H9 (cell line): ENCODE results near the gene CGB8. TPM values are rescaled to one million over a fixed set of nuclear protein-coding genes. Genes with fewer than 3 reads are reported as not detected.
"Not testable (repeated sequence)": the region's sequence is repeated elsewhere in the genome, so short reads cannot be mapped to it uniquely, and the experiment has no call there.

Source experiments
- DNase-seq: peaks from one replicate; pipeline ENCODE4 v3.0.0-alpha.2; 2017
- H2AFZ ChIP-seq: one replicate; pipeline ENCODE4 v1.6.1; 2013; ENCODE audit warnings: mild to moderate bottlenecking, low read length, control low read depth, moderate library complexity
- H2AK5ac ChIP-seq: 2 replicates; pipeline ENCODE4 v1.6.1; 2013; ENCODE audit warnings: low read length, control low read depth, mixed read lengths; ENCODE audit not compliant: insufficient read length
- H2BK120ac ChIP-seq: one replicate; pipeline ENCODE4 v1.6.1; 2013; ENCODE audit warnings: low read depth, mild to moderate bottlenecking, low read length, control low read depth, inconsistent platforms; ENCODE audit not compliant: poor library complexity, severe bottlenecking
- H2BK12ac ChIP-seq: 2 replicates; pipeline ENCODE4 v1.6.1; 2013; ENCODE audit warnings: low read length, control low read depth, mixed read lengths, low read depth; ENCODE audit not compliant: insufficient read length
- H2BK15ac ChIP-seq: 2 replicates; pipeline ENCODE4 v1.6.1; 2013; ENCODE audit warnings: low read depth, low read length, control low read depth
- H2BK20ac ChIP-seq: one replicate; pipeline ENCODE4 v1.6.1; 2013; ENCODE audit warnings: low read depth, mild to moderate bottlenecking, low read length, control low read depth, inconsistent platforms; ENCODE audit not compliant: poor library complexity, severe bottlenecking
- H2BK5ac ChIP-seq: 2 replicates; pipeline ENCODE4 v1.6.1; 2013; ENCODE audit warnings: low read length, control low read depth, mixed read lengths; ENCODE audit not compliant: insufficient read length
- H3K14ac ChIP-seq: 2 replicates; pipeline ENCODE4 v1.6.1; 2013; ENCODE audit warnings: low read length, control low read depth; ENCODE audit not compliant: insufficient read depth
- H3K18ac ChIP-seq: 2 replicates; pipeline ENCODE4 v1.6.1; 2013; ENCODE audit warnings: low read depth, mild to moderate bottlenecking, mixed read lengths, low read length, control low read depth; ENCODE audit not compliant: insufficient read length
- H3K23ac ChIP-seq: 2 replicates; pipeline ENCODE4 v1.6.1; 2013; ENCODE audit warnings: low read length, control low read depth, mixed read lengths, low read depth; ENCODE audit not compliant: insufficient read length
- H3K23me2 ChIP-seq: 2 replicates; pipeline ENCODE4 v1.6.1; 2013; ENCODE audit warnings: low read depth, mild to moderate bottlenecking, mixed read lengths, low read length, control low read depth; ENCODE audit not compliant: insufficient read length, poor library complexity, severe bottlenecking
- H3K27ac ChIP-seq: 2 replicates; pipeline ENCODE4 v1.5.1; 2013; ENCODE audit warnings: low read length, control low read depth, mixed read lengths, low read depth; ENCODE audit not compliant: insufficient read length
- H3K27me3 ChIP-seq: 2 replicates; pipeline ENCODE4 v1.6.1; 2013; ENCODE audit warnings: low read length, control low read depth, inconsistent platforms; ENCODE audit not compliant: insufficient read depth
- H3K4ac ChIP-seq: 2 replicates; pipeline ENCODE4 v1.6.1; 2013; ENCODE audit warnings: low read depth, mild to moderate bottlenecking, control low read depth, inconsistent platforms, low read length, moderate library complexity
- H3K4me1 ChIP-seq: 2 replicates; pipeline ENCODE4 v1.6.1; 2013; ENCODE audit warnings: low read length, control low read depth, inconsistent platforms; ENCODE audit not compliant: insufficient read depth
- H3K4me2 ChIP-seq: 2 replicates; pipeline ENCODE4 v1.6.1; 2013; ENCODE audit warnings: low read length, control low read depth, mixed read lengths; ENCODE audit not compliant: insufficient read length, insufficient read depth
- H3K56ac ChIP-seq: 2 replicates; pipeline ENCODE4 v1.6.1; 2013; ENCODE audit warnings: low read depth, mild to moderate bottlenecking, mixed read lengths, low read length, control low read depth; ENCODE audit not compliant: insufficient read length
- H3K79me1 ChIP-seq: 2 replicates; pipeline ENCODE4 v1.6.1; 2013; ENCODE audit warnings: low read depth, mild to moderate bottlenecking, moderate library complexity, low read length, control low read depth, inconsistent platforms; ENCODE audit not compliant: insufficient read depth, poor library complexity, severe bottlenecking
- H3K79me2 ChIP-seq: 2 replicates; pipeline ENCODE4 v1.6.1; 2013; ENCODE audit warnings: low read length, control low read depth, inconsistent platforms; ENCODE audit not compliant: insufficient read depth
- H3K9ac ChIP-seq: 2 replicates; pipeline ENCODE4 v1.6.1; 2013; ENCODE audit warnings: low read length, control low read depth, mixed read lengths; ENCODE audit not compliant: insufficient read length; ENCODE audit errors: extremely low read depth
- H3K9me3 ChIP-seq: one replicate; pipeline ENCODE4 v1.6.1; 2013; ENCODE audit warnings: low read depth, low read length, inconsistent platforms; ENCODE audit not compliant: control insufficient read depth
- H3T11ph ChIP-seq: one replicate; pipeline ENCODE4 v1.6.1; 2013; ENCODE audit warnings: mild to moderate bottlenecking, low read length, control low read depth, inconsistent platforms
- H4K20me1 ChIP-seq: one replicate; pipeline ENCODE4 v1.6.1; 2013; ENCODE audit not compliant: control insufficient read depth, insufficient read length, insufficient read depth
- H4K5ac ChIP-seq: 2 replicates; pipeline ENCODE4 v1.6.1; 2013; ENCODE audit warnings: low read depth, mild to moderate bottlenecking, mixed read lengths, low read length, control low read depth; ENCODE audit not compliant: insufficient read length
- H4K8ac ChIP-seq: replicated peaks from 2 replicates; pipeline ENCODE4 v1.6.1; 2013; ENCODE audit warnings: low read length, control low read depth, mixed read lengths, low read depth; ENCODE audit not compliant: insufficient read length
- H4K91ac ChIP-seq: 2 replicates; pipeline ENCODE4 v1.6.1; 2013; ENCODE audit warnings: low read depth, mild to moderate bottlenecking, moderate library complexity, mixed read lengths, low read length, control low read depth; ENCODE audit not compliant: insufficient read length
- H3K27ac Mint-ChIP-seq, 3 experiments: 2 replicates in 2 of 3; 3 replicates in 1 of 3; pipeline ENCODE4 v1.8.0; 2020 to 2021; ENCODE audit warnings: mixed read lengths in 3 of 3, mild to moderate bottlenecking in 1 of 3, moderate library complexity in 1 of 3
- H3K27me3 Mint-ChIP-seq: 2 replicates; pipeline ENCODE4 v1.8.0; 2021; ENCODE audit warnings: low read depth, mild to moderate bottlenecking, moderate library complexity, mixed read lengths
- H3K36me3 Mint-ChIP-seq, 3 experiments: 2 replicates in 2 of 3; 3 replicates in 1 of 3; pipeline ENCODE4 v1.8.0; 2020 to 2021; ENCODE audit warnings: low read depth in 3 of 3, mixed read lengths in 3 of 3; ENCODE audit not compliant: insufficient read depth in 1 of 3
- H3K4me1 Mint-ChIP-seq, 2 experiments: 2 replicates each; pipeline ENCODE4 v1.8.0; 2020; ENCODE audit warnings: mixed read lengths in 2 of 2
- H3K4me3 Mint-ChIP-seq, 2 experiments: 2 replicates in 1 of 2; 3 replicates in 1 of 2; pipeline ENCODE4 v1.8.0; 2020 to 2021; ENCODE audit warnings: mild to moderate bottlenecking in 2 of 2, mixed read lengths in 2 of 2, moderate library complexity in 1 of 2
- H3K9me3 Mint-ChIP-seq, 2 experiments: 2 replicates in 1 of 2; 3 replicates in 1 of 2; pipeline ENCODE4 v1.8.0; 2020; ENCODE audit warnings: mild to moderate bottlenecking in 2 of 2, mixed read lengths in 2 of 2, moderate library complexity in 1 of 2
- WGBS: extraction: QIAGEN DNeasy Blood & Tissue Kit; methylation state at CpG from one replicate; pipeline ENCODE4 v1.1.7; 2013; ENCODE audit warnings: missing lambda C conversion rate, low lambda C conversion rate, mixed read lengths; ENCODE audit not compliant: insufficient read length; ENCODE audit errors: extremely low coverage; 5-methylcytosine and 5-hydroxymethylcytosine counted together
- long read RNA-seq: library from polyadenylated mRNA; unstranded; transcript quantifications from one replicate; pipeline ENCODE4 v2.0.0, GENCODE V29; 2020
- total RNA-seq: library from RNA; stranded (reverse); gene quantifications from 2 replicates; pipeline ENCODE4 v1.2.1, GENCODE V29; 2021

Gene CGB8
- total RNA-seq = 0.39 TPM in 1 of 2 replicates, not detected in the other
- long read RNA-seq = 0 reads

DNA sequence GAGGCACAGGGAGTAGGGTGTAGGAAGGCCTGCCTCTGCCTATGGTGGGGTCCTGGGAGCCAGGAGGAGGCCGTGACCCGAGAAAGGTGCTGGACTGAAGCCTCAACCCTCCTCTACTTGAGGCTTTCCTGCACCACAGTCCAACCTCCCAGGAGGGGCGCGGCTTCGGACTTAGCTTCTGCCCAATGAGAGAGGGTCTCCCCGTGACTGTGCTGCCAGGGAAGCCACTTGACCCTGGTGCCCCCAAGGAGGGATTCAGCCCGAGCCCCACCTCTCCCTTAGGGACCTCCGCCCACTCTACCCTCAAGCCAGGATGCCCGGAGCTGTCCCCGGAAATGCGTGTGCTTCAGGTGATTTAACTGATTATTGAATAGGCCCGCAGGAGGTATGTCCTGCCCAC is at the start of gene CGB8:
TSS of gene CGB8 (minus strand) at position 101 of the 400 bp plus-strand sequence. CDS start 372 bp downstream, outside the sequence.
- not testable (repeated sequence) for H2BK20ac ChIP-seq, H2BK12ac ChIP-seq, H3K9me3 ChIP-seq, H3K9me3 Mint-ChIP-seq, H3K14ac ChIP-seq, H2BK15ac ChIP-seq, H3K4me1 ChIP-seq, H3K56ac ChIP-seq, H3K79me2 ChIP-seq, H2BK5ac ChIP-seq, H3K4me2 ChIP-seq, H3K4me3 Mint-ChIP-seq, H2AFZ ChIP-seq, H3K27me3 ChIP-seq, H2AK5ac ChIP-seq, H4K5ac ChIP-seq, DNase-seq, H3K9ac ChIP-seq, H3T11ph ChIP-seq, H3K23me2 ChIP-seq, H4K91ac ChIP-seq, H3K27ac ChIP-seq, H3K79me1 ChIP-seq, H3K4ac ChIP-seq, H4K20me1 ChIP-seq, H3K27ac Mint-ChIP-seq, H3K36me3 Mint-ChIP-seq, H4K8ac ChIP-seq, H3K23ac ChIP-seq, H3K18ac ChIP-seq, H2BK120ac ChIP-seq
- no CpG with 5 or more reads among the region's 12 CpGs for WGBS
- Mint-ChIP-seq H3K4me1 (peaks cover 0 to 14% of the 10 kb centered on the region in 2 experiments; a peak in 2 of 4 replicates), H3K27me3 (peaks cover 32% of the 10 kb centered on the region)
